Measurements from ENCODE around the gene CFAP73.

- TF ChIP-seq EP300 (IDR thresholded peaks at IDR 0.05): no peak
- TF ChIP-seq CTCF (IDR thresholded peaks at IDR 0.05): no peak
- TF ChIP-seq POLR2A (IDR thresholded peaks at IDR 0.05): no peak
- TF ChIP-seq POLR2AphosphoS5 (IDR thresholded peaks at IDR 0.05): peak in 1 of 4 donors; percentile 35
Measured at GRCh38 chr12:113184900-113185179, 35.3 kb downstream of the CFAP73 start.

Data from sigmoid colon (tissue), 4 donors.